ENCODE data around the gene ASCC1.

Gene ASCC1

DNA sequence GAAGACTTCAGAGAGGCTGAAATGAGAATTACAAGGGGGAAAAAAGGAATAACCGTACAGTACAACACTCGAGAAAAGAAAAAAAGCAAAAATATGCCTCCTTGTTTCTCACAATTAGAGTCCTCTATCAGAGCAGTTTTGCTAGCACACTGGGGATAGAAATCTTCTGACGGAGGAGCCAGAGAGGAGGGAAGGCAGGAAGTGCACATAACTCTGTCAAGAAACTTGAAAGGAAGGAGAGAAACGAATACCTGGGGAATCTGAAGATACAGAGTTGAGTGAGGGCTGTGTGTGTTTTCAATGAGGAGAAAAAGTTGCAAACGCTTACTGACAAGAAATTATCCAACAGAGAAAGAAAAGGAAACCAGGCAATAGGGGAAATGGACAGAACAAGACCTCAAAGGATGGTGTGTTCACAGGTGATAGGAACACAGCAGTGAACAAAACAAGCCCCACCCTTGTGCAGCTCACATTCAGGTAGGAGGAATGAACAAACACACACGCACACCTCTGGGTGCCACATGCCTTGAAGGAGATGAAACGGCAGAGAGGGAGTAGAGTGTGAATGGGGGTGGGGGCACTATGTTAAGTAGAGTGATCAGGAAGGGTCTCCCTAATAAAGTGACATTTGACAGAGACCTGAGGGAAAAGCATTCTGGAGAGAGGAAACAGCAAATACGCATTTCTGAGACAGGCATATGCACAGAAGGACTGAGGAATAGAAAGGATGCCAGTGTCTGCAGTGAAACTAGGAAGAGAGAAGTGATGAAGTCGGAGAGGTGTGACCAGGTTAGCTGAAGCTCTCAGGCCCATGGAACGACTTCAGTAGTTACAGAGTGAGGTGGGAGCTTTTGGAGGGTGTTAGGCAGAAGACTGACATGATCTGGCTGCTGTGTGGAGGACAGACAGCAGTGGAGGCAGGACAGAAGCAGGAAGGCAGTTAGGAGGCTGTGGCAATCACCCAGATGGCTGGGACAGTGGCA, 81.0 kb downstream of the ASCC1 start:
- Histone ChIP-seq H3K27me3 (ENCODE audit: insufficient read depth, low read length, poor library complexity) (no peaks in the 10 kb centered on the region), H3K27ac (ENCODE audit: low read length) (peak overlapping the region; percentile 45), H3K4me1 (ENCODE audit: insufficient read depth, low read length) (peaks cover 7% of the 10 kb centered on the region; the same call in 1 of the 2 replicates), H3K9ac (ENCODE audit: low read depth, low read length) (no peak overlapping the region), H3K36me3 (ENCODE audit: insufficient read depth, low read length) (peaks cover 37% of the 10 kb centered on the region), H3K4me2 (ENCODE audit: insufficient read depth, low read length) (no peak overlapping the region), H2AFZ (ENCODE audit: low read depth, low read length) (no peak overlapping the region), H3K9me3 (ENCODE audit: insufficient read depth, low read length, severe bottlenecking) (no peaks in the 10 kb centered on the region), H4K20me1 (ENCODE audit: insufficient read depth, low read length) (no peaks in the 10 kb centered on the region), H3K4me3 (ENCODE audit: low read depth in 1 of 2, low read length in 2 of 2) (no peak overlapping the region), H3K79me2 (ENCODE audit: insufficient read depth, low read length) (no peaks in the 10 kb centered on the region)
- TF ChIP-seq EZH2 (IDR thresholded peaks at IDR 0.05; ENCODE audit: borderline replicate concordance, low read depth, low read length, severe bottlenecking): no peak
- TF ChIP-seq, protein P1, sequence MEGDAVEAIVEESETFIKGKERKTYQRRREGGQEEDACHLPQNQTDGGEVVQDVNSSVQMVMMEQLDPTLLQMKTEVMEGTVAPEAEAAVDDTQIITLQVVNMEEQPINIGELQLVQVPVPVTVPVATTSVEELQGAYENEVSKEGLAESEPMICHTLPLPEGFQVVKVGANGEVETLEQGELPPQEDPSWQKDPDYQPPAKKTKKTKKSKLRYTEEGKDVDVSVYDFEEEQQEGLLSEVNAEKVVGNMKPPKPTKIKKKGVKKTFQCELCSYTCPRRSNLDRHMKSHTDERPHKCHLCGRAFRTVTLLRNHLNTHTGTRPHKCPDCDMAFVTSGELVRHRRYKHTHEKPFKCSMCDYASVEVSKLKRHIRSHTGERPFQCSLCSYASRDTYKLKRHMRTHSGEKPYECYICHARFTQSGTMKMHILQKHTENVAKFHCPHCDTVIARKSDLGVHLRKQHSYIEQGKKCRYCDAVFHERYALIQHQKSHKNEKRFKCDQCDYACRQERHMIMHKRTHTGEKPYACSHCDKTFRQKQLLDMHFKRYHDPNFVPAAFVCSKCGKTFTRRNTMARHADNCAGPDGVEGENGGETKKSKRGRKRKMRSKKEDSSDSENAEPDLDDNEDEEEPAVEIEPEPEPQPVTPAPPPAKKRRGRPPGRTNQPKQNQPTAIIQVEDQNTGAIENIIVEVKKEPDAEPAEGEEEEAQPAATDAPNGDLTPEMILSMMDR (IDR thresholded peaks at IDR 0.05; ENCODE audit: borderline replicate concordance, extremely low read depth, low read length, poor library complexity, severe bottlenecking): no peak
- DNase-seq (no peak), ATAC-seq (ENCODE audit: insufficient read depth, low read depth) (0 out of 3 replicates have a peak, but pooled peaks have one; percentile 33)

DNA sequence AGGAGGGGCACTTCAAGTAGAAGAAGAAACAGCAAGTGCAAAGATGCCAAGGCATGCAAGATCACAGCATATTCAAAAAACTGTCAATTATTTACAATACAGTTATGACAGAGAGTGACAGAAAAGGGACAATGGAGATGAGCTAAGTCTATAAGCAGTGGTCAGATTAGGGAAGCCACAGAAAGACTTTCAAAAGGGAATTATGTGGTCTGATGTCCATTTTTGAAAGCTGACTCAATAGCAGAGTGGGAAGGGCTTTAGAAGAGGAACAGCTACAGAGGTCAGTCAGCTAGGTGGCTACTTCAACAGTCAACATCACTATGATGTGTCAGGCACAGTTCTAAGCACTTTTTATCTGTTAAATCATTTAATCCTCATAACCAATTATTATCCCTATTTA, 82.6 kb downstream of the ASCC1 start:
- Histone ChIP-seq H3K36me3 (ENCODE audit: insufficient read depth, low read length) (peaks cover 41% of the 10 kb centered on the region), H3K27ac (ENCODE audit: low read length) (no peak overlapping the region), H3K27me3 (ENCODE audit: insufficient read depth, low read length, poor library complexity) (no peaks in the 10 kb centered on the region), H3K4me3 (ENCODE audit: low read depth in 1 of 2, low read length in 2 of 2) (no peak overlapping the region), H2AFZ (ENCODE audit: low read depth, low read length) (no peak overlapping the region), H3K79me2 (ENCODE audit: insufficient read depth, low read length) (no peaks in the 10 kb centered on the region), H3K9ac (ENCODE audit: low read depth, low read length) (no peak overlapping the region), H3K4me1 (ENCODE audit: insufficient read depth, low read length) (peaks cover 7% of the 10 kb centered on the region; the same call in 1 of the 2 replicates), H3K9me3 (ENCODE audit: insufficient read depth, low read length, severe bottlenecking) (no peaks in the 10 kb centered on the region), H3K4me2 (ENCODE audit: insufficient read depth, low read length) (no peak overlapping the region), H4K20me1 (ENCODE audit: insufficient read depth, low read length) (no peaks in the 10 kb centered on the region)
- ATAC-seq (ENCODE audit: insufficient read depth, low read depth) (no peak), DNase-seq (no peak)
- no peak for TF ChIP-seq EZH2 (IDR thresholded peaks at IDR 0.05; ENCODE audit: borderline replicate concordance, low read depth, low read length, severe bottlenecking)
- TF ChIP-seq, protein P1 (IDR thresholded peaks at IDR 0.05; ENCODE audit: borderline replicate concordance, extremely low read depth, low read length, poor library complexity, severe bottlenecking): no peak

- Histone ChIP-seq H2AFZ (ENCODE audit: low read depth, low read length) (no peak overlapping the region), H3K4me1 (ENCODE audit: insufficient read depth, low read length) (peaks cover 7% of the 10 kb centered on the region; the same call in 1 of the 2 replicates), H3K27me3 (ENCODE audit: insufficient read depth, low read length, poor library complexity) (no peaks in the 10 kb centered on the region), H4K20me1 (ENCODE audit: insufficient read depth, low read length) (no peaks in the 10 kb centered on the region), H3K27ac (ENCODE audit: low read length) (no peak overlapping the region), H3K9ac (ENCODE audit: low read depth, low read length) (no peak overlapping the region), H3K9me3 (ENCODE audit: insufficient read depth, low read length, severe bottlenecking) (no peaks in the 10 kb centered on the region), H3K79me2 (ENCODE audit: insufficient read depth, low read length) (no peaks in the 10 kb centered on the region), H3K36me3 (ENCODE audit: insufficient read depth, low read length) (peaks cover 47% of the 10 kb centered on the region), H3K4me3 (ENCODE audit: low read depth in 1 of 2, low read length in 2 of 2) (no peak overlapping the region), H3K4me2 (ENCODE audit: insufficient read depth, low read length) (no peak overlapping the region)
- DNase-seq (no peak), ATAC-seq (ENCODE audit: insufficient read depth, low read depth) (no peak)
- TF ChIP-seq EZH2 (IDR thresholded peaks at IDR 0.05; ENCODE audit: borderline replicate concordance, low read depth, low read length, severe bottlenecking): no peak
- TF ChIP-seq, protein P1 (IDR thresholded peaks at IDR 0.05; ENCODE audit: borderline replicate concordance, extremely low read depth, low read length, poor library complexity, severe bottlenecking): no peak
These were observed 83.2 kb downstream of the ASCC1 start for GRCh38 chr10:72132854-72133253.

Data from DND-41 (cell line).